ENCODE data around the gene NABP1. TPM values are rescaled to one million over a fixed set of nuclear protein-coding genes. Genes with fewer than 3 reads are reported as not detected.

NABP1 gene
- total RNA-seq, 1 donor from 2014 or later = 20.5 TPM

DNA sequence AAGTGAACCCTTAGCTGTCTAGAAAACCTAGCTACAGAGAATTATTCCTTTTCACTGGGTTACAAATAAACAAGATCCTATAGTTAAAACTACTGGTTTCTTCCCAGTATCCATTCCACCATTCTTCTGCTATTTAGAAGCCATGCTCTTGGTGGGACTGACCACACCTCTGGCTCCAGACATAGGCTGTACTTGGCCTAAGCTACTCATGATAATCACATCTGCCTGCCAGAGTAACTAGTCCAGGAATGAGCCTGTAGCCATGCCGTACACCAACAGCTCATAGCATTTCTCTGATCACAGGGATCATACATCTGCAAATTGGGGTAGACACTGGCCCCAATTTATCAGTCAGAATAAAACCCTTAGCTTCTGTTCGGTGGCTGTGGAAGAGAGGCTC, 33.7 kb downstream of the NABP1 start:
- TF ChIP-seq, protein P1, sequence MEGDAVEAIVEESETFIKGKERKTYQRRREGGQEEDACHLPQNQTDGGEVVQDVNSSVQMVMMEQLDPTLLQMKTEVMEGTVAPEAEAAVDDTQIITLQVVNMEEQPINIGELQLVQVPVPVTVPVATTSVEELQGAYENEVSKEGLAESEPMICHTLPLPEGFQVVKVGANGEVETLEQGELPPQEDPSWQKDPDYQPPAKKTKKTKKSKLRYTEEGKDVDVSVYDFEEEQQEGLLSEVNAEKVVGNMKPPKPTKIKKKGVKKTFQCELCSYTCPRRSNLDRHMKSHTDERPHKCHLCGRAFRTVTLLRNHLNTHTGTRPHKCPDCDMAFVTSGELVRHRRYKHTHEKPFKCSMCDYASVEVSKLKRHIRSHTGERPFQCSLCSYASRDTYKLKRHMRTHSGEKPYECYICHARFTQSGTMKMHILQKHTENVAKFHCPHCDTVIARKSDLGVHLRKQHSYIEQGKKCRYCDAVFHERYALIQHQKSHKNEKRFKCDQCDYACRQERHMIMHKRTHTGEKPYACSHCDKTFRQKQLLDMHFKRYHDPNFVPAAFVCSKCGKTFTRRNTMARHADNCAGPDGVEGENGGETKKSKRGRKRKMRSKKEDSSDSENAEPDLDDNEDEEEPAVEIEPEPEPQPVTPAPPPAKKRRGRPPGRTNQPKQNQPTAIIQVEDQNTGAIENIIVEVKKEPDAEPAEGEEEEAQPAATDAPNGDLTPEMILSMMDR (IDR thresholded peaks at IDR 0.05; ENCODE audit: unreplicated experiment) = no peak
- no peaks in the 10 kb centered on the region for H3K36me3 Mint-ChIP-seq (ENCODE audit: low read depth, unreplicated experiment)
- H3K4me1 Mint-ChIP-seq (ENCODE audit: unreplicated experiment) = no peaks in the 10 kb centered on the region
- no peak overlapping the region for H3K27ac Mint-ChIP-seq (ENCODE audit: unreplicated experiment)
- no peaks in the 10 kb centered on the region for H3K27me3 Mint-ChIP-seq (ENCODE audit: unreplicated experiment)
- H3K4me3 Mint-ChIP-seq (ENCODE audit: unreplicated experiment) = no peak overlapping the region
- DNase-seq (ENCODE audit: low spot score) = no peak
- no peaks in the 10 kb centered on the region for H3K9me3 Mint-ChIP-seq (ENCODE audit: unreplicated experiment)

DNA sequence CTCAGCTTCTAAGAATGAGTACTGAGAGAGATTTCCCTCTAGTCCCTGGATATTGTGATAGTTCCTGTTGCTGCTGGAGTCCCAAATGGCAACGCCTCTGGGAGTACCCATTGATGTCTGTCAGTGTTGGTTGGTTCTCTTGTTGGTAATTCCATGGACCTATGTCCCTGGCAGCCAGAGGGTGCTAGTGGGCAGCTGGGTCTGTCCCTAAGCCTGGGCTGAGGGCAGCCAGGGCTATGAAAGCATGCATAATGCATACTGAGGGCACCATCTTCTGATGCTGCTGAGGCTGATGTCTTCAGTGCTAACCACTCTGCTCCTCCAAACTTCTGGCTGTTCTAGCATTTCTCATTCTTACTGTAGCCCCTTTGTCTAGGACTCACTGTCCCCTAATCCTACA, 35.9 kb downstream of the NABP1 start:
- no peak overlapping the region for H3K27ac Mint-ChIP-seq (ENCODE audit: unreplicated experiment)
- no peaks in the 10 kb centered on the region for H3K4me1 Mint-ChIP-seq (ENCODE audit: unreplicated experiment)
- DNase-seq (ENCODE audit: low spot score) = no peak
- H3K27me3 Mint-ChIP-seq (ENCODE audit: unreplicated experiment) = no peaks in the 10 kb centered on the region
- no peaks in the 10 kb centered on the region for H3K9me3 Mint-ChIP-seq (ENCODE audit: unreplicated experiment)
- no peak overlapping the region for H3K4me3 Mint-ChIP-seq (ENCODE audit: unreplicated experiment)
- TF ChIP-seq, protein P1 (IDR thresholded peaks at IDR 0.05; ENCODE audit: unreplicated experiment) = no peak
- H3K36me3 Mint-ChIP-seq (ENCODE audit: low read depth, unreplicated experiment) = no peaks in the 10 kb centered on the region

DNA sequence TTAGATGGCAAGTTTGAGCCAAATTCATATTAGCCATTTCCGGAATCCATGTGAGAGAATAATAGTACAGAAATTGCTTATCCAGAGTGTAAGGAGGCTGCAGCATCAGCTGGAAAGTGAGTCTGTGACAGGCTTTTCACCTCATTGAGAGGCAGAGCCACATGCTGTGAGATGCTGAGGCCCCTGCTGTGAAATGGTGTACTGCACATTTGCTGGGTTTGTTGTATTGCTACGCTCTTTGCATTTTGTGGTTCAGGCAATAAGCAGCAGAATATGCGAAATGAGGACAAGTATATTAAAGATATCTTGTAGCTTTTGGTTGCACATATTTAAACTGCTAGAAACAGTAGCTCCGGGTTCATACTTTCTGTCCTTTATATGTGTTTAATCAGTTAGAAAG, 37.0 kb downstream of the NABP1 start:
- TF ChIP-seq, protein P1 (IDR thresholded peaks at IDR 0.05; ENCODE audit: unreplicated experiment) = no peak
- Mint-ChIP-seq H3K9me3 (ENCODE audit: unreplicated experiment) (no peaks in the 10 kb centered on the region), H3K4me3 (ENCODE audit: unreplicated experiment) (no peak overlapping the region), H3K36me3 (ENCODE audit: low read depth, unreplicated experiment) (no peaks in the 10 kb centered on the region), H3K27me3 (ENCODE audit: unreplicated experiment) (no peaks in the 10 kb centered on the region), H3K27ac (ENCODE audit: unreplicated experiment) (no peak overlapping the region), H3K4me1 (ENCODE audit: unreplicated experiment) (no peaks in the 10 kb centered on the region)
- DNase-seq (ENCODE audit: low spot score) = no peak

DNA sequence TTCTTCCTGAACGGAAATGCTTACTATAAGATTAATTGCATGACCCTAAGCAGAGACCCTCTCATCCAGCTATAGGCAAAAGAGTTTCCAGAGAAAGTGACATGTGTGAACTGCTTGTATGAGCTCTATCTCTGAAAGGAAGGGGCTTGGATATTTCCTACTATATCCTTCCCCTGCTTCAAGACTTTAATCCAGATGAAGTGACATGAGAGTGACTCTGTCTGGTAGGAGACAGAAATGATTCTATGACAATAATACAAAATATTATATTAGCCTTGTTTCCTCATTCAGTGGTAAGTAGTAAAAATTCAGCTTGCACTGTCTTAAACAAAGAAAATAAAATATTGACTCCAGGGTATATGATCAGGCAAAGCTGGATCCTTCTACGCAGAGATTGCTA, 37.5 kb downstream of the NABP1 start:
- DNase-seq (ENCODE audit: low spot score) = no peak
- no peaks in the 10 kb centered on the region for H3K4me1 Mint-ChIP-seq (ENCODE audit: unreplicated experiment)
- TF ChIP-seq, protein P1 (IDR thresholded peaks at IDR 0.05; ENCODE audit: unreplicated experiment) = no peak
- no peak overlapping the region for H3K27ac Mint-ChIP-seq (ENCODE audit: unreplicated experiment)
- H3K9me3 Mint-ChIP-seq (ENCODE audit: unreplicated experiment) = no peaks in the 10 kb centered on the region
- no peak overlapping the region for H3K4me3 Mint-ChIP-seq (ENCODE audit: unreplicated experiment)
- no peaks in the 10 kb centered on the region for H3K27me3 Mint-ChIP-seq (ENCODE audit: unreplicated experiment)
- H3K36me3 Mint-ChIP-seq (ENCODE audit: low read depth, unreplicated experiment) = no peaks in the 10 kb centered on the region

DNA sequence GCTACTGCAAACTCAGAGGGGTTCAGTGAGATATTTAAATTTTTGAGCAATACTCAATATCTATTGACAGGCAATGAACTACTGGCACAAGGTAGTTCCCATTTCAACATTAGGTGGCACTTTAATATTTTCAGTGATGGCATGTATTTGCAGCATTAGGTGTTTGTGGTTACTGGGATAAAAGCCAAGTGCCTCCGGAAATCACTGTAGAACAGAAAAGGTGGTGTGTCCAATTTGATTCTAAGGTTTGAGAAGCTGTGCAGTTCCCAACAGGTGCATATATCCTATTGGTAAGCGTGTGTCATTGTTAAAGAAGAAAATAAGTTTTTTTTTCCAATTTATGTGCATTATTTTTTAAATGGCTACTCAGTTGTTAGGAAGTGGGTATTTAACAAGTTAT, 41.3 kb downstream of the NABP1 start:
- DNase-seq (ENCODE audit: low spot score) = no peak
- no peak overlapping the region for H3K4me3 Mint-ChIP-seq (ENCODE audit: unreplicated experiment)
- peaks cover 2% of the 10 kb centered on the region for H3K4me1 Mint-ChIP-seq (ENCODE audit: unreplicated experiment)
- H3K27ac Mint-ChIP-seq (ENCODE audit: unreplicated experiment) = no peak overlapping the region
- peaks cover 1% of the 10 kb centered on the region for H3K27me3 Mint-ChIP-seq (ENCODE audit: unreplicated experiment)
- no peaks in the 10 kb centered on the region for H3K36me3 Mint-ChIP-seq (ENCODE audit: low read depth, unreplicated experiment)
- no peaks in the 10 kb centered on the region for H3K9me3 Mint-ChIP-seq (ENCODE audit: unreplicated experiment)
- TF ChIP-seq, protein P1 (IDR thresholded peaks at IDR 0.05; ENCODE audit: unreplicated experiment) = no peak
